Measurements from ENCODE around the gene DGKI.

DNA sequence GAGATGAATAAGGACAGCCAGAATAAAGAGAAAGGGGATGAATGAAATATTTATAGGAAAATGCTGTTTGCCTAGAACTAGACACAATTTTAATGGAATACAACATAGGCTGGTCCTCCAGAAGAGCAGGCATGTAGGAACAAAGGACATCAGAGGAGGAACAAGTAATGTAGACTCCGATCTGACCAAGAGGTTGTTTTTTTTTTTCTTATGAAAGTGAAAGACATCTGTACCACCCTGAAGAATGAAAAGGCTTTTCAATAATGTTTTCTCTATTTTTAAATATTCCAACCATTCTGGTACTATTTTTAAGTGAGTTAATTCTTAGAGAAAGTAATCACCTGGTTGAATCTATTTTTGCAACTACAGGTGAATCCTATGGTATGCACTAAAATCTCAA is 366.4 kb downstream of the DGKI start:
- TF ChIP-seq, protein P1, sequence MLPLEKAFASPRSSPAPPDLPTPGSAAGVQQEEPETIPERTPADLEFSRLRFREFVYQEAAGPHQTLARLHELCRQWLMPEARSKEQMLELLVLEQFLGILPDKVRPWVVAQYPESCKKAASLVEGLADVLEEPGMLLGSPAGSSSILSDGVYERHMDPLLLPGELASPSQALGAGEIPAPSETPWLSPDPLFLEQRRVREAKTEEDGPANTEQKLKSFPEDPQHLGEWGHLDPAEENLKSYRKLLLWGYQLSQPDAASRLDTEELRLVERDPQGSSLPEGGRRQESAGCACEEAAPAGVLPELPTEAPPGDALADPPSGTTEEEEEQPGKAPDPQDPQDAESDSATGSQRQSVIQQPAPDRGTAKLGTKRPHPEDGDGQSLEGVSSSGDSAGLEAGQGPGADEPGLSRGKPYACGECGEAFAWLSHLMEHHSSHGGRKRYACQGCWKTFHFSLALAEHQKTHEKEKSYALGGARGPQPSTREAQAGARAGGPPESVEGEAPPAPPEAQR (tag by site-specific recombination; IDR thresholded peaks at IDR 0.05): no peak
- no peak for TF ChIP-seq ZNF510 (tag by site-specific recombination; IDR thresholded peaks at IDR 0.05; ENCODE audit: insufficient replicate concordance)
- TF ChIP-seq, protein P2, sequence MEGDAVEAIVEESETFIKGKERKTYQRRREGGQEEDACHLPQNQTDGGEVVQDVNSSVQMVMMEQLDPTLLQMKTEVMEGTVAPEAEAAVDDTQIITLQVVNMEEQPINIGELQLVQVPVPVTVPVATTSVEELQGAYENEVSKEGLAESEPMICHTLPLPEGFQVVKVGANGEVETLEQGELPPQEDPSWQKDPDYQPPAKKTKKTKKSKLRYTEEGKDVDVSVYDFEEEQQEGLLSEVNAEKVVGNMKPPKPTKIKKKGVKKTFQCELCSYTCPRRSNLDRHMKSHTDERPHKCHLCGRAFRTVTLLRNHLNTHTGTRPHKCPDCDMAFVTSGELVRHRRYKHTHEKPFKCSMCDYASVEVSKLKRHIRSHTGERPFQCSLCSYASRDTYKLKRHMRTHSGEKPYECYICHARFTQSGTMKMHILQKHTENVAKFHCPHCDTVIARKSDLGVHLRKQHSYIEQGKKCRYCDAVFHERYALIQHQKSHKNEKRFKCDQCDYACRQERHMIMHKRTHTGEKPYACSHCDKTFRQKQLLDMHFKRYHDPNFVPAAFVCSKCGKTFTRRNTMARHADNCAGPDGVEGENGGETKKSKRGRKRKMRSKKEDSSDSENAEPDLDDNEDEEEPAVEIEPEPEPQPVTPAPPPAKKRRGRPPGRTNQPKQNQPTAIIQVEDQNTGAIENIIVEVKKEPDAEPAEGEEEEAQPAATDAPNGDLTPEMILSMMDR (tag by site-specific recombination; IDR thresholded peaks at IDR 0.05): no peak
- TF ChIP-seq ZNF114 (tag by site-specific recombination; IDR thresholded peaks at IDR 0.05): no peak
- TF ChIP-seq SP3 (tag by site-specific recombination; IDR thresholded peaks at IDR 0.05): no peak
- TF ChIP-seq ZNF324 (tag by site-specific recombination; IDR thresholded peaks at IDR 0.05): no peak
- TF ChIP-seq ZBTB17 (tag by site-specific recombination; IDR thresholded peaks at IDR 0.05): no peak
- TF ChIP-seq ZNF121 (tag by site-specific recombination; IDR thresholded peaks at IDR 0.05): no peak
- TF ChIP-seq ZNF221 (tag by site-specific recombination; IDR thresholded peaks at IDR 0.05; ENCODE audit: borderline replicate concordance): no peak
- no peak for TF ChIP-seq ZNF112 (tag by site-specific recombination; IDR thresholded peaks at IDR 0.05)
- TF ChIP-seq ZNF335 (tag by site-specific recombination; conservative IDR thresholded peaks at IDR 0.05): no peak
- no peak for TF ChIP-seq ZNF24 (tag by site-specific recombination; IDR thresholded peaks at IDR 0.05)
- TF ChIP-seq ZNF341 (tag by site-specific recombination; IDR thresholded peaks at IDR 0.05; ENCODE audit: low read depth): no peak
- TF ChIP-seq, protein P3, sequence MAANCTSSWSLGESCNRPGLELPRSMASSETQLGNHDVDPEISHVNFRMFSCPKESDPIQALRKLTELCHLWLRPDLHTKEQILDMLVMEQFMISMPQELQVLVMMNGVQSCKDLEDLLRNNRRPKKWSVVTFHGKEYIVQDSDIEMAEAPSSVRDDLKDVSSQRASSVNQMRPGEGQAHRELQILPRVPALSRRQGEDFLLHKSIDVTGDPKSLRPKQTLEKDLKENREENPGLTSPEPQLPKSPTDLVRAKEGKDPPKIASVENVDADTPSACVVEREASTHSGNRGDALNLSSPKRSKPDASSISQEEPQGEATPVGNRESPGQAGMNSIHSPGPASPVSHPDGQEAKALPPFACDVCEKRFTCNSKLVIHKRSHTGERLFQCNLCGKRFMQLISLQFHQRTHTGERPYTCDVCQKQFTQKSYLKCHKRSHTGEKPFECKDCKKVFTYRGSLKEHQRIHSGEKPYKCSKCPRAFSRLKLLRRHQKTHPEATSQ (tag by site-specific recombination; IDR thresholded peaks at IDR 0.05): no peak
